Lower lobe of right lung (tissue), 2 donors: ENCODE data around the gene C19orf67. TPM values are rescaled to one million over a fixed set of nuclear protein-coding genes. Genes with fewer than 3 reads are reported as not detected.
A peak's percentile ranks its signal among the peaks of the same experiment; 100 is the strongest.

ENCODE experiments used
- ATAC-seq, 2 donors: fragments of 200-7000 bp; cut with Tn5 transposase; one replicate each; pipeline ENCODE4 v1.9.1; 2020 to 2022; ENCODE audit warnings: mild to moderate bottlenecking in 2 of 2, moderate library complexity in 2 of 2
- DNase-seq: peaks from one replicate; pipeline ENCODE4 v3.0.0-alpha.2; 2020
- H3K27ac ChIP-seq: fragments of 200-600 bp; one replicate; pipeline ENCODE4 v1.8.0; 2022
- H3K27me3 ChIP-seq: fragments of 200-600 bp; one replicate; pipeline ENCODE4 v1.8.0; 2022; ENCODE audit warnings: low read depth
- H3K36me3 ChIP-seq: fragments of 200-600 bp; one replicate; pipeline ENCODE4 v1.8.0; 2022; ENCODE audit warnings: mild to moderate bottlenecking
- H3K4me1 ChIP-seq: fragments of 200-600 bp; one replicate; pipeline ENCODE4 v1.8.0; 2022
- H3K4me3 ChIP-seq: fragments of 200-600 bp; one replicate; pipeline ENCODE4 v1.8.0; 2022; ENCODE audit warnings: mild to moderate bottlenecking
- H3K9me3 ChIP-seq: fragments of 200-600 bp; one replicate; pipeline ENCODE4 v1.8.0; 2022
- CTCF ChIP-seq: fragments of 200-600 bp; IDR thresholded peaks from one replicate; pipeline ENCODE4 v1.8.0; 2022; ENCODE audit warnings: antibody characterized with exemption, mild to moderate bottlenecking
- intact Hi-C: fragments of 100-400 bp; cut with DNase I; formaldehyde crosslinking; loops from one replicate; pipeline ENCODE4 v1.11.0; 2022
- total RNA-seq: library from RNA; stranded (reverse); fragmentation: NEBNext Ultra II Directional; extraction: Animal tissue kit (Norgen Biotek cat#: 25700); gene quantifications from one replicate; pipeline ENCODE4 v1.2.1, GENCODE V29; 2021
- donor health status: DM: no; HTN: yes; CAD: no; lungs with severe emphysema.

C19orf67 gene
- total RNA-seq, 1 donor from 2014 or later = not detected

GRCh38 chr19:14107581-14108461 is 22.2 kb upstream of the C19orf67 start:
- H3K4me1 ChIP-seq = peaks cover 12% of the 10 kb centered on the region
- no peaks in the 10 kb centered on the region for H3K9me3 ChIP-seq
- intact Hi-C loops = no loop called here
- TF ChIP-seq CTCF = no peak
- peaks cover 55% of the 10 kb centered on the region for H3K36me3 ChIP-seq
- ATAC-seq (no peak), DNase-seq (no peak)
- no peak overlapping the region for H3K27ac ChIP-seq
- H3K4me3 ChIP-seq = no peak overlapping the region
- H3K27me3 ChIP-seq = no peaks in the 10 kb centered on the region

GRCh38 chr19:14106840-14107239 is 21.3 kb upstream of the C19orf67 start:
- Histone ChIP-seq H3K36me3 (peaks cover 65% of the 10 kb centered on the region), H3K27ac (no peak overlapping the region), H3K27me3 (no peaks in the 10 kb centered on the region), H3K4me1 (peaks cover 2% of the 10 kb centered on the region), H3K9me3 (no peaks in the 10 kb centered on the region), H3K4me3 (no peak overlapping the region)
- DNase-seq (no peak), ATAC-seq (peak; percentile 11 to 14)
- TF ChIP-seq CTCF = no peak
- intact Hi-C loops = no loop called here

- H3K4me1 ChIP-seq = no peaks in the 10 kb centered on the region
- TF ChIP-seq CTCF = no peak
- no peaks in the 10 kb centered on the region for H3K9me3 ChIP-seq
- ATAC-seq (no peak), DNase-seq (no peak)
- H3K27ac ChIP-seq = no peak overlapping the region
- H3K4me3 ChIP-seq = no peak overlapping the region
- intact Hi-C loops = no loop called here
- H3K36me3 ChIP-seq = peaks cover 76% of the 10 kb centered on the region
- H3K27me3 ChIP-seq = no peaks in the 10 kb centered on the region
These were observed 20.1 kb upstream of the C19orf67 start for GRCh38 chr19:14105680-14106079.

- no peaks in the 10 kb centered on the region for H3K9me3 ChIP-seq
- no peak for TF ChIP-seq CTCF
- ATAC-seq = no peak
- no peaks in the 10 kb centered on the region for H3K27me3 ChIP-seq
- no peak overlapping the region for H3K27ac ChIP-seq
- H3K36me3 ChIP-seq = peaks cover 94% of the 10 kb centered on the region
- H3K4me3 ChIP-seq = no peak overlapping the region
- intact Hi-C loops = no loop called here
- DNase-seq = no peak
- no peaks in the 10 kb centered on the region for H3K4me1 ChIP-seq
These were observed 17.7 kb upstream of the C19orf67 start for GRCh38 chr19:14103310-14103709.

GRCh38 chr19:14102756-14103155 is 17.2 kb upstream of the C19orf67 start:
- no peaks in the 10 kb centered on the region for H3K27me3 ChIP-seq
- no peaks in the 10 kb centered on the region for H3K4me1 ChIP-seq
- no peak for TF ChIP-seq CTCF
- no peaks in the 10 kb centered on the region for H3K9me3 ChIP-seq
- H3K4me3 ChIP-seq = no peak overlapping the region
- H3K27ac ChIP-seq = no peak overlapping the region
- ATAC-seq (no peak), DNase-seq (no peak)
- H3K36me3 ChIP-seq = peaks cover 96% of the 10 kb centered on the region
- intact Hi-C loops = no loop called here
